Mucosa of descending colon (tissue), 3 donors: ENCODE results near the gene TMEM145. TPM values are rescaled to one million over a fixed set of nuclear protein-coding genes. Genes with fewer than 3 reads are reported as not detected.

ENCODE experiments used
- ATAC-seq: fragments of 200-7000 bp; cut with Tn5 transposase; one replicate; pipeline ENCODE4 v1.9.1; 2020; ENCODE audit warnings: mild to moderate bottlenecking, moderate library complexity
- DNase-seq, 3 donors: peaks; one replicate each; pipeline ENCODE4 v3.0.0-alpha.2; 2020
- H3K36me3 ChIP-seq: fragments of 200-600 bp; one replicate; pipeline ENCODE4 v1.8.0; 2021; ENCODE audit warnings: low read depth, mild to moderate bottlenecking
- H3K4me1 ChIP-seq: fragments of 200-600 bp; one replicate; pipeline ENCODE4 v1.8.0; 2021; ENCODE audit warnings: low read depth, mild to moderate bottlenecking
- H3K4me3 ChIP-seq: fragments of 200-600 bp; one replicate; pipeline ENCODE4 v1.8.0; 2021; ENCODE audit warnings: mild to moderate bottlenecking
- H3K9me3 ChIP-seq: fragments of 200-600 bp; one replicate; pipeline ENCODE4 v1.8.0; 2021; ENCODE audit warnings: mild to moderate bottlenecking
- CTCF ChIP-seq: fragments of 200-600 bp; IDR thresholded peaks from one replicate; pipeline ENCODE4 v1.8.0; 2022; ENCODE audit warnings: antibody characterized with exemption, mild to moderate bottlenecking
- intact Hi-C, 2 donors: fragments of 100-400 bp; cut with DNase I in 1 of 2; cut with micrococcal nuclease in 1 of 2; formaldehyde crosslinking; loops; one replicate each; pipeline versions ENCODE4 v1.11.0 to v1.11.1; 2022; cut with DNase I, micrococcal nuclease
- total RNA-seq, 3 donors: library from RNA; stranded (reverse); fragmentation: NEBNext Ultra II Directional in 2 of 3; extraction: Animal tissue kit (Norgen Biotek cat#: 25700) in 2 of 3; gene quantifications; one replicate each; pipeline versions ENCODE4 v1.2.1 to v1.2.4, GENCODE V29; 2021 to 2023
- donor health status: DM: no; HTN: no; CAD: no; lungs with moderate emphysema.
- donor health status: DM: no; HTN: no; CAD: no.
- donor health status: DM: no; HTN: yes; CAD: no.

Gene TMEM145
- total RNA-seq, 3 donors from 2014 or later: 0.17 to 0.63 TPM; not detected in 1

- no peaks in the 10 kb centered on the region for H3K36me3 ChIP-seq
- peak; percentile 88 to 94 (median 89) for DNase-seq
- H3K4me3 ChIP-seq: peak overlapping the region; percentile 44
- peak; percentile 48 for ATAC-seq
- peak; percentile 82 for TF ChIP-seq CTCF
- intact Hi-C loops: loop anchor here in 1 of 2 donors (5.0 kb wide), 1 partner anchor 33 kb away; no protein-coding TSS in a partner anchor
- peaks cover 48% of the 10 kb centered on the region for H3K4me1 ChIP-seq
- H3K9me3 ChIP-seq: no peaks in the 10 kb centered on the region
Observed at GRCh38 chr19:42279902-42280814, 33.0 kb upstream of the TMEM145 start.

- intact Hi-C loops: loop anchor here in 1 of 2 donors (5.0 kb wide), 1 partner anchor 33 kb away; no protein-coding TSS in a partner anchor
Observed at GRCh38 chr19:42280815-42281145, 32.3 kb upstream of the TMEM145 start.

GRCh38 chr19:42281146-42281826 lies 31.8 kb upstream of the TMEM145 start:
- no peak overlapping the region for H3K4me3 ChIP-seq
- DNase-seq (peak in 2 of 3 donors; percentile 52 to 81), ATAC-seq (no peak)
- H3K4me1 ChIP-seq: peaks cover 59% of the 10 kb centered on the region
- intact Hi-C loops: loop anchor here in 1 of 2 donors (5.0 kb wide), 1 partner anchor 34 kb away; no protein-coding TSS in a partner anchor
- TF ChIP-seq CTCF: no peak
- no peaks in the 10 kb centered on the region for H3K36me3 ChIP-seq
- H3K9me3 ChIP-seq: no peaks in the 10 kb centered on the region

More at GRCh38 chr19:42280815-42281145, 32.3 kb upstream of the TMEM145 start:
- TF ChIP-seq CTCF: no peak
- Histone ChIP-seq H3K4me1 (peaks cover 54% of the 10 kb centered on the region), H3K36me3 (no peaks in the 10 kb centered on the region), H3K9me3 (no peaks in the 10 kb centered on the region), H3K4me3 (no peak overlapping the region)
- no peak for ATAC-seq
- DNase-seq: peak in 1 of 3 donors; percentile 60

- no peak for DNase-seq
- no peak overlapping the region for H3K4me3 ChIP-seq
- ATAC-seq: no peak
- TF ChIP-seq CTCF: no peak
- H3K36me3 ChIP-seq: no peaks in the 10 kb centered on the region
- no peaks in the 10 kb centered on the region for H3K9me3 ChIP-seq
- peaks cover 59% of the 10 kb centered on the region for H3K4me1 ChIP-seq
- intact Hi-C loops: loop anchor here in 1 of 2 donors (5.0 kb wide), 1 partner anchor 35 kb away; no protein-coding TSS in a partner anchor
Observed at GRCh38 chr19:42281827-42282762, 31.0 kb upstream of the TMEM145 start.

- Histone ChIP-seq H3K9me3 (no peaks in the 10 kb centered on the region), H3K36me3 (no peaks in the 10 kb centered on the region), H3K4me1 (peaks cover 58% of the 10 kb centered on the region), H3K4me3 (no peak overlapping the region)
- TF ChIP-seq CTCF: no peak
- ATAC-seq (no peak), DNase-seq (no peak)
- intact Hi-C loops: loop anchor here in 1 of 2 donors (5.0 kb wide), 1 partner anchor 36 kb away; no protein-coding TSS in a partner anchor
Observed at GRCh38 chr19:42282819-42283187, 30.3 kb upstream of the TMEM145 start.
